Occipital lobe (tissue), 2 donors: ENCODE data around the gene ADARB2. TPM values are rescaled to one million over a fixed set of nuclear protein-coding genes. Genes with fewer than 3 reads are reported as not detected.
"Not testable (repeated sequence)": the region's sequence is repeated elsewhere in the genome, so short reads cannot be mapped to it uniquely, and the experiment has no call there.

Experiments
- DNase-seq: peaks from one replicate; lab custom pipeline; 2025; lab: John Stamatoyannopoulos, UW
- total RNA-seq: library from RNA; depleted of rRNA; stranded (reverse); fragments of >200 nt; gene quantifications from one replicate; pipeline ENCODE4 v1.2.3, GENCODE V29; 2014

Gene ADARB2
- total RNA-seq, 1 donor from 2014 or later: 4.8 TPM

DNA sequence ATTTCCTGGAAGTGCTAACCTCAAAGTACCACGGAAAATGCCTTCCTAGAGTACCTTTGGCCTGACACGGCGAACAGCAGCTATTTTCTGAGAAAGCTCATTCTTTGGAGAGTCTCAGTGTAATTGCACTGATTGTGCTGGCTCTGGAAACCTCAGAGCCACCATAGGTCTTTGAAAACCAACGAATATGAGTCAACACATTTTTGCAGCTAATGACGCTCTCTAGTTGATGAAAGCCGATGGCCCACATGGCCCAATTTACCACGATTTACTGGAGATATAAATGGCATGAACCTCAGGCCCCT lies 187.1 kb downstream of the ADARB2 start:
- DNase-seq: no peak

DNA sequence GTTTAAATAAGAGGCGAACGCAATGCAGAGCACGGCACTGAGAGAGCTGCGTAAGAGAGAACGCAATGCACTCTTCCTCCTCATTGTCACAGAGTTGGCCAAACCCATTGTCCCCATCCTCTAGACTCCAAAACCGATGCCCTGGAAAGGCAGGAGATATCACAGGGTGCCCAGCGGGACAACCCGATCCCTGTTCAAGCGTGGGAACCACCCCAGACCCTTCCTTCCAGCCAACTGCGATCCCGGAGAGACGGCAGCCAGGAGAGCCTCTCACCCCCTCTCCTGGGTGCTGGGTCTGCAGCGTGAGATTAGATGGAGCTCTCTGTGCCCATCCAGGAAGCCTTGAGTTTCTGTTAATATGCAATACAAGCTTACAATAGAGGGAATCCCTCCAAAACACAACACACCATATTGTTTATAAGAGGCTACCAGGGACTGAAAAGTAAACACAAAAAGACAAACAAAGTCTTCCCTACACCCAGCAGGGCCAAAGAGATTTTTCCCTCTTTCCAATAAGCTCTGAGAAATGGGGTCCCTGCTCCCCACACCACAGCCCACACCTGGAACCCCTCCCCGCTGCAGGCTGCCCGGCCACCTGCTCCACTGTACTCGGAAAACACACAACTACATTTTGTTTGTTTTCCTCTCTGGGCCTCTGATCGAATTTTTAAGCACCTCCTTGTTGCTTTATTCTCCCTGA lies 187.6 kb downstream of the ADARB2 start:
- no peak for DNase-seq

DNA sequence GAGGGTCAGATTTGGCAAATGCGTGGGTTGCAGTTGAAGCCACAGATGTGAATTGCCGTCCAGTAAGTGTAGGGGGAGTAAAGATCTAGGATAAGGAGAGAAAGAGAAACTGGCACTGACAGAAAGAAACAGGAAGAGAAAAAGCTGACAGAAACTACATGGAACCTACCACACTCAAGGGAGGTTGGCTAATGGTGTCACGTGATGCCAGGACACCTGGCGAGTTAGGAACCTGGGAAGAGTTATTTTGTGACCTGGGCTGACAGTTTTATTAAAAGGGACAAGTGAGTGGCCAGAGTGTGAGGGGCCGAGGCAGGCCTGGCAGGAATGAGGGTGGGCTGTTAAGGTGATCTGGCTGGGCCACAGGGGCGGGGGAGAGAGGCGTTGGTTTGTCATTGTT lies 188.7 kb downstream of the ADARB2 start:
- DNase-seq: no peak

DNA sequence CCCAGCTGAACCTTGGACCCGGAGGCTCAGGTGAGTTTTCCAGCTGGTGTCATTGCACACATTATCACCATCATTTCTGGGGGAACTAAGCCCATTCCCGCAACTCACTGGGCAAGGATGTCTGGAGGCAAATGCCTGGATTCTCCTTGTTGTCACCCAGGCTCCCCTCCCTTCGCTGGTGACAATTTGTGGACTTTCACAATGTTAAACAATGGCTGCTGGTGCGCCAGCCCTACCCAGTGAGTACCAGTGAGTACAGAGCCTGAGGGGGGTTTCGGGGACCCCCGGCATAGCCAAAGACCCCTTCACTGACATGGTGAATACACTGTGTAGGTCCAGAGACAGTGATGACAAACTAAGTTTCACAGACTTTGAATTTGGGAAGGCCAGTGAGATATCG lies 189.2 kb downstream of the ADARB2 start:
- DNase-seq: no peak

DNA sequence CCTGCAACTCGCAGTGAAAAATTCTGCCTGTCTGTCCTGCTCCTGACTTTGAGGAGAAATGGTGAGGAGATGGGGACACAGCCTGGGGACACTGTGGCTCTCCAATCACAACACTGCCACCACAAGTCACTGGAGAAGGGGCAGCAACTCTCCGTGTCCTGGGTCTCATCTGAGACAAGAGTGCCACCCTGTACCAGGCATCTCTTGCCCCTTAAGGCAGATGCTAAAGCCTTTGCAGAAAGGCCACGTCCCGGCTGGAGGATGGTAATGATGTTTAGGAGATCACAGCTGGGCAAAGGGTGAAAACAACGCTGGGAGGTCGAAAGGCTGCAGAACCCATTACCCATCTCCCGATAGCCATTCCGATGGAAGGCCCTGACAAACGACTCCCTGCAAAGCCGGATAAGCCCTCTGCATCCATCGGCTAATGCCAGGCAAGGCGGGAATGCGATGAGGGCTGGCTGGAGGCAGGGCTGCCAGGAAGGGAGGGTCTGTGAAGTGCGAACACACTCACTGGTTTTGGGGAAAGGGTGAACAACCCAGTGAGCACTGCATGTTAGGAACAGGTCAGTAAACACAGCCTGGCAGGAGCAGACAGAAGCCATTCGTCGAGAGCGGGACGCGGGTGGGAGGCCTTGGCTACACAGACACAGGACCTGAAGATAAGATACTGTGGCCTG lies 190.8 kb downstream of the ADARB2 start:
- no peak for DNase-seq

DNA sequence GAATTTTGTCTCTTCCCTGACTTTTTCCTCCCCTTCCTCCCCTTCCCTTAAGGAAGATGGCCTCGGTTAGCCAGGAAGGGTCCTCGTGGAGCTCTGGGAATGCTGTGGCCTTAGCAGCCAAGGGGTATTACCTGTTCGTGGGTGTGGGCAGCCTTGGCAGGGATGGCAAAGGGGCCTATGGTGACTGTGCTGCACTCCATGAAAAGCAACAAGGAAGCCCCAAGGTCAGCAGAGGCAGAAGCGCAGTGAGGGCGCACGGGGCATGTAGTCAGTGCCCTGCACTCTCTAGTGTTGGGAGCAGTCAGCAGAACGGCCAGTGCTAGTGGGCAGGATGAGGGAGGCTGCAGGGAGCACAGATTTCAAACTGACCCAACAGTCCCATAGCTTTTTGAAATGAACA lies 191.8 kb downstream of the ADARB2 start:
- DNase-seq: no peak

DNA sequence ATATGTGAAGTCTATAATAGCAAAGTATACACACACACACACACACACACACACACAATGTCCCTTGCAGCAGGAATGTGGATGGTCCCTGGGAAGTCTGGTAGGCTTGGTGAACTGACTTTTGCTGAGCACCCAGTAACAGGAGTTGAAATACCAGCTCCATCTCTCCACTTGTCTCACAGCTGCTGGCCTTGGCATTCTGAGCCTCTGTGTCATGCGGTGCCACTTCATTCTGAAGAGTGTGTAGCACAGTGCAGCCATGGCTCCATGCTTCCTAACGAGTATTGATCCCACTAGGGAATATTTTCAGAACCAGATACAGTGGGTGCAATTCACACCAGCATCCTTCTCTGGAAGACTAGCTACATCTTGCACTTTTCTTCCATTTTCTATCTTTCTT lies 192.4 kb downstream of the ADARB2 start:
- DNase-seq: no peak

DNA sequence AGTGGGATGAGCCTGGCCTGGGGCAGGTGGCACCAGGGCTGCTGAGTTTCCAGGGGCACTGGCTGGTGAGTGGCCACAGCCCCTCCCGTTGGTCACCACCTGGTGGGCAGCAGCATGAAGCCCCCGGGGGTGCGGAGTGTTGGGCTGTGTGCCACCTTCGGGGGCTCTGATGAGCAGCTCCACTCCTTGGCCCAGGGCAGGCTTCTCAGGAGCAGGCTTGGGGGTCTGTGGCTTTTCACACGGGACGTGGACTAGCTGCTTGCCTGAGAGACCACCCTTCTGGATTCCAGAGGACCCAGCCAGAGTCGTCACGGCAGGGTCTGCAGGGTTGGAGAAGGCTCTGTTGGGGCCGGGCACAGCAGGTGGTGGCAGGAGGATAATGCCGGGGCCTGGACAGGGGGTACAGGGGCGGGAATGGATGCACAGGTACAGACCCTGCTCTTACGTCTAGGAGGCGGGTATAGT lies 193.1 kb downstream of the ADARB2 start:
- DNase-seq: no peak

DNA sequence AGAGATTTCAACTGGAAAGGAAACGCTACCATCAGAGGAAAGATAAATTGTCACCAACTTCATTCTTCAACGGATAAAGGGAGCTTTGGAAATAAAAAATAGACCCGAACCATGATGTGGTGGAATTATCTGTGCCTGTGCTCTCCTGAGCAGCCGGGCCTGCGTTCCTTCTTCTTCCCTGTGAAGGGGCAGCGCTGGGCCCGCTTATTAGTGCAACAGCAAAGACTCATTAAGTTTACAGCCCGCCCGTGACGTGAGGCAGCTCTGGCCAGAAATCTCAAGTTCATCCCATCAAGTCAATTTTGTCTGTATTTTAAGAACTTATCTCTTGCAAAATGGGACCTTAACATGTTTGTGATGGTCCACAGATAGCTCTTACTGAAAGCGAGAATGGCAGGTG lies 193.7 kb downstream of the ADARB2 start:
- DNase-seq: no peak

DNA sequence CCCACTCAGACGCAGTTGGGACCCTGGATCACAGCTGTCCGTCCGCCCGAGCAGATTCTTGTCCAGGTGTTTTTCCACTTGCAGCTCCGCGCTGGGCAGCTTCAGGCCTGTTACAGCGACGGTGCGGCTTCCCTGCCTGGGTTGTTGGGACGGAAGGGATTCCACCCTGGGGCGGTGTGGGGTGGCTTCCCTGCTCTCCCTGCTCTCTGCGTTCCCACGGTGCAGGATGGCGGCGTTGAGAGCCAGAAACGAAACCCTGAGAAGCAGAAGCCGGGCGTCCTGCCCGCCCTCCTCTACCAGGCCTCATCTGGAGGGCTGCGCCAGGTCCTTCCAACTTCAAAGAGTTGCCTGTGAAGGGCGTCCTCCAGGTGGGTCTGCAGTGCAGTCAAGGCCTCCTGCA lies 194.4 kb downstream of the ADARB2 start:
- DNase-seq: no peak

DNA sequence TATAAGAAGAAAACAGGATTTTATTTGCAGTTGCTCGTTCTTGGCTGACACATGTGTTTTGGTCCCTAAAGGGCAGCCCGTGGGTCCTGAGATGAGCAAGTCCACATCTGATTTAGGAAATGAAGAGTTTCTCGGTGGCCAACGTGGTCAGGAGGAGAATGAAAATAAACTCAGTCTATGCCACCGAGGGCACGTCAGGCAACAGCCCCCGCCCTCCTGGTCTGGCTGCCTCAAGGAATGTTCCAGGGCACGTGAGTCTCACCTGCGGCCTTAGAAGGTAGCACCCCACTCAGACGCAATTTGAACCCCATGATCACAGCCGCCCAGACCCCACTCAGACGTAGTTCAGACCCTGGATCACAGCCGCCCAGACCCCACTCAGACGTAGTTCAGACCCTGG lies 197.2 kb downstream of the ADARB2 start:
- no peak for DNase-seq

DNA sequence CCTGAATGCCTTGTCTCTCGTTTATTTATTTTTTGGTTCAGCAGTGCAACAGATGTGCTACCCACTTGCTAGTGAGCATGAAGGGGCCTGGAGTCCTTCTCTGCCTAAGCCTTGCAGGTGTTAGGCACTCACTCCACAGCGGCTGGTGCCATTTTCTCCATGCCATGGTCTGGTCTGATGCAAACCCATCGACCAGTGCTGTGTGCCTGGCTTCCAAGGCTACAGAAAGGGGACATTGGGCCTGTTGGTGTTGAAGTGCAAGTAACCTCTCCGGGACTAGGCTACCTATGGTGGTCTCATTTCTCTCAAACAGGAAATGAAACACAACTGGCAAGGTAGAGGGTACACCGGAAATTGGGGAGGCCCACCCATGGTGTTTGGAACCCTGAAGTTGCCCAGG lies 198.1 kb downstream of the ADARB2 start:
- no peak for DNase-seq

DNA sequence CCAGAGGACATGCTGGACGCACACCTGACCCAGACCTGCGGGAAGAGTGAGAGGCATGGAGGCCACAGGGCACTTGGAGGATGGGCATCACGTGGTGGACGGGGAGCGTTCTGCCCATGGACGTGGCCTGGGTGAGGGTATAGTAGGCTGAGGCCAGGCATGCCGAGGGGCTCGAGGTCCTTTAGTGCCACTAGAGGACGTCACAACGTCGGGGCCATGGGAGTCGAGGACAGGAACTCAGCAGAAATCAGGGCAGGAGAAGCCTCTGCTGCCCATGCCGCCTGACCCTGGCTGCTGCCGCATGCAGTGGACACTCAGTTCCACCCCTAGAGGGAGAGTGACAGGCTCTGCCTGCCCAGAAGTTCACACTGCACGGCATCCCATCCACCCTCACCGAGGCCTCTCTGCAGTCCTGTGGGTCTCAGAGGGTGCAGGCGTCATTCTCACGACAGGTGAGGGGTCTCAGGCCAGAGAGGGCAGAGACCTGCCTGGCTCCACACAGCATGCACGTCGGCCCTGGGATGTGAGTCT lies 198.7 kb downstream of the ADARB2 start:
- DNase-seq: no peak

DNA sequence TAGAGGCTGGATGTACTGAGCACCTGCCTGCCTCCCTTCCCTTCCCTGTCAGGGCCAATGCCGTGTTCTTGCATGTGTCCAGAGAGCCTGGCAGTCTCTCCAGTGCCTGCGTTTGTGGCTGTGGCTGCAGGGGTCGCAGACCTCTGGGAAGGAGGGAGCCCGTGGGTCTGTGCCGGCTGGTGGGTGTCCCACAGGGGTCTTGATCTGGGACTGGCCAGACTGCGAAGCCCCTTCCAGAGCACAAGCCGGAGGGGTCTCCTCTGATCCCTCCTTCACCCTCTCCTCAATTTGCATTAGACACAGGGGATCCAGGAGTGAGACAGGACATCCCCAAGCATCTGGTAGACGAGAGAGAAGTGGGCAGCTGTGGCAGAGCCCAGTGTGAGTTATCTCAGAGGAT lies 199.2 kb downstream of the ADARB2 start:
- DNase-seq: no peak

DNA sequence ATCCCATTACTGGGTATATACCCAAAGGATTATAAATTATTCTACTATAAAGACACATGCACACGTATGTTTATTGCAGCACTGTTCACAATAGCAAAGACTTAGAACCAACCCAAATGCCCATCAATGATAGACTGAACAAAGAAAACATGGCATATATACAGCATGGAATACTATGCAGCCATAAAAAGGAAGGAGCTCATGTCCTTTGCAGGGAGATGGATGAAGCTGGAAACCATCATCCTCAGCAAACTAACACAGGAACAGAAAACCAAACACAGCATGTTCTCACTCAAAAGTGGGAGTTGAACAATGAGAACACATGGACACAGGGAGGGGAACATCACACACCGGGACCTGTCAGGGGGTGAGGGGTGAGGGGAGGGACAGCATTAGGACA lies 199.9 kb downstream of the ADARB2 start:
- not testable (repeated sequence) for DNase-seq

DNA sequence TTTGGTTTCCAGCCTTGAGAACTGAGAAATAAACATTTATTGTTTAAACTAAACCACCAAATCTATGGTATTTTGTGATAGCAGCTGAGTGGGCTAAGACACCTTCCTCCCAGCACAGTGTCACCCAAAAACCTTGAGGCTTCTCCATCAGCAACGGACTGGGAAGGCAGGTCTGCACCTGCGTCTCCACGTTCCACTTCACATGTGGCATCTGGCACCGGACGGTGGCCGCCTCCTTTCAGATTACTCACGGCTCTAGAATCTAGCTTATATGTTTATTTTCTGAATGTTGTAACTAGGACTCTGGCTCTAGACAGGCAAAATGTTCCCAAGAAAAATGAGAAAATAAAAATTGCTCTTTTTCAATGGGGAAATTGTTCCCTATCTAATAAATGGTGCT lies 201.0 kb downstream of the ADARB2 start:
- DNase-seq: no peak

DNA sequence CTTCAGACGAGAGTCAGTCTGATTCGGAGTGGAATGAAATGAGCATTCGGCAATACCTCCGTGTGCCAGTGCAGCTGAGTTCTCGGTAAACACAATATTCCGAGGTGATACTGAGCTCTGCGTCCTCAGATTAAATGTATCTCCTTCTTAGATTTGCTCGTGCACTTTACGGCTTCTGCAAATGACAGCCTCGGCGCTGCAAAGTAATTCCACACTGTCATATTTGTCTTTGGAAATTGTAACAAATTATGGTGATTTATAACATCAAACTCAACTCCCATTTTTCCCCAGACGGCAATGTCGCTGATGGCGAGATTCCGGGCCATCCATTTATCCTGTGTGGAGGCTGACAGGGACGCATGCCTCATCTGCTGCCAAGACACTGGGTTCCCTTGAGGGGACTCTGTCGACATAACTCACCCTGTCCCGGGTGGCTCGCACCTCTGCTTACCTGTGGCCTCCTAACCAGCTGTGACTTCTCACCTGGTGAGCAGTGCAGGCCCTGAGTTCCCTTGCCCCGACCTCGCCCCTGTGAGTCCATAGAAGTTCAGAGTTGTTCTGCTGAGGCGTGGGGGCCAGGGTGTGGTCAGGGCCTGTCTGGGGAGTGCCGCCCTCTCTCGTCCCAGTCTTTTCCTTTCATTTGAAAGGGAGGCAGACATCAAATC lies 201.9 kb downstream of the ADARB2 start:
- DNase-seq: no peak

DNA sequence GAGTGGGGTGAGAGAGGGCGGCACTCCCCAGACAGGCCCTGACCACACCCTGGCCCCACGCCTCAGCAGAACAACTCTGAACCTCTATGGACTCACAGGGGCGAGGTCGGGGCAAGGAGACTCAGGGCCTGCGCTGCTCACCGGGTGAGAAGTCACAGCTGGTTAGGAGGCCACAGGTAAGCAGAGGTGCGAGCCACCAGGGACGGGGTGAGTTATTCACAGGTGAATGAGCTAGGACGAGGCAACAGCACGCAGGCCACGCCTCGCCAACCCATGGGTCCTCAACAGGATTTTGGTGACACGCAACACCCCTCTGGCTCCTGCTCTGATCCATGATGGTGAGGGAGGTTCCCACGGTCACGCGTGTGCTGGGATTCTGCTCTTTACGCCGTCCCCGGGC lies 202.5 kb downstream of the ADARB2 start:
- no peak for DNase-seq

DNA sequence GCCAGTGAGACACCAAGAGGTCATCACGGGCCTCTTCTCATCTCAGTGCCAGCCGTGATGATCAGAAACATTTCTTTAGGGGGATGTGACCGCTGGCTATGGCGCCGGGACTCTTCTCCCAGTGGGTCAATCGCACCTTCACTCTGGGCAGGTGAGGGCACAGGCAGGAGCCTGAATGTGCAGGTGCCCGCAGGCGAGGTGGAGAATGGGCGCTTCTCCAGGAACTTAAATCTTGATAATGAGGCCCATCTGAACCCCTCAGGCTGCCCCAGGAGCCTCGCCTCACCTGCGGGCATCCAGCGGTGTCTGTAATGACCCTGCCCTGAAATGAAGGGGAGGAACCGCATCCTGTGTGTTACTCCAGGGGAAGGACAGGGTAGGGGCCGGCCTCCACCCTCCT lies 204.7 kb downstream of the ADARB2 start:
- no peak for DNase-seq

DNA sequence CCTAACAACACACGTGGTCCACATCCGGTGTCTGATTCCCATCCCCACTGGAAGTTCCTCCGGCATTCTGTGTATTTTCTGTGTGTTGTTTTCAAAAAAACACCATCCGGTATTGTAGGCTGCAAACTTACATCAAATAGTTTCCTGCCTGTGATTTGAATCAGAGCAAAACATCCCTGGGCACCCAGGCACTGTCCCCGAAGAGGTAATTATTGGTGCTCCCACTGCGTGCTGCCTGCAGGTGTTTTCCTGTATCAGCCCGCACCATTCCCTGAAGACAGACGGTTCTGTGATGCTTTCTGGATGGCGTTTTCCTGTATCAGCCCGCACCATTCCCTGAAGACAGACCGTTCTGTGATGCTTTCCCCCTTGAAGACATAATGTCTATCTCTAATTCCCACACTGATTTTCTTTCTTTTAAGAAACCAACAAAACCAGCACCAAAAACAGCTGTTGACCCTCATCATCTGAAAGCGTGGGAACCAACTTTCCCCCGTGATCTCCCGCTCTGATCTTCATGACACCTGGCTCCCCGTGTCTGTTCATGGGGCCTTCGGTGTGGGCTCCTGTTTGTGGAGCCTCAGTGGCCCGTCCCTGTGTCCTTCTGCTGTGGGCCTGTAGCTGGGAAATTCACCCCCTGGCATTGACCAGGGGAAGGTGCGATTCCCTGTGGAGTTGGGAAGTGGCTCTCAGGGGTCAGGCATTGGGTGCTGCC lies 205.3 kb downstream of the ADARB2 start:
- no peak for DNase-seq

DNA sequence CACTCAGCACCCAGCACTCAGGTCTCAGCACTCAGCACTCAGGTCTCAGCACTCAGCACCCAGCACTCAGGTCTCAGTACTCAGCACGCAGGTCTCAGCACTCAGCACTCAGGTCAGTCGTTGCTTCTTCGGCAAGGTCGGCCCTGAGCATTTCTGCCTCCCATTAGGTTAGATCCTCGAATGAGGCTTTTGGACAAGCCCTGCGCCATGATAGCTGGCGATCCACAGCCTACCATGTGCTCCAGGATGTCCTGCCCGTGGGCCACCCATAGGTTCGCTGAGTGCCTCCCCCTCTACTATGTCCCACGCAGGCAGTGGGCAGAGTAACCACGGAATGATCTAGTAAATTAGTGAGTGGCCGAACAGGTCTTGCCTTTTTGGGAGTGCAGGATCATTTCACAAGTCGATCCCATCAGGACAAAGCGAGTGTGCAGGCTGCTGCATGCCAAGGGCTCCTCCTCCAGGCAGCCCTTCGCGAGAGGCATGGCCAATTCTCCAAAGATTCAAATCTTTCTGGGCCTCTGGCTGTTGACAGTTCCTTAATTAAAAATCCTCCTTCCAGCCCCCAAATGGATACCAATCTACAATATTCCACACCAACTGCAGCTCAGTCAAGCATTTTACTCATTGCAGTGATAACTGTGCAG lies 206.3 kb downstream of the ADARB2 start:
- DNase-seq: no peak
